ENCODE data around the gene L1TD1.
"Not testable (repeated sequence)": the region's sequence is repeated elsewhere in the genome, so short reads cannot be mapped to it uniquely, and the experiment has no call there.

L1TD1 gene, protein sequence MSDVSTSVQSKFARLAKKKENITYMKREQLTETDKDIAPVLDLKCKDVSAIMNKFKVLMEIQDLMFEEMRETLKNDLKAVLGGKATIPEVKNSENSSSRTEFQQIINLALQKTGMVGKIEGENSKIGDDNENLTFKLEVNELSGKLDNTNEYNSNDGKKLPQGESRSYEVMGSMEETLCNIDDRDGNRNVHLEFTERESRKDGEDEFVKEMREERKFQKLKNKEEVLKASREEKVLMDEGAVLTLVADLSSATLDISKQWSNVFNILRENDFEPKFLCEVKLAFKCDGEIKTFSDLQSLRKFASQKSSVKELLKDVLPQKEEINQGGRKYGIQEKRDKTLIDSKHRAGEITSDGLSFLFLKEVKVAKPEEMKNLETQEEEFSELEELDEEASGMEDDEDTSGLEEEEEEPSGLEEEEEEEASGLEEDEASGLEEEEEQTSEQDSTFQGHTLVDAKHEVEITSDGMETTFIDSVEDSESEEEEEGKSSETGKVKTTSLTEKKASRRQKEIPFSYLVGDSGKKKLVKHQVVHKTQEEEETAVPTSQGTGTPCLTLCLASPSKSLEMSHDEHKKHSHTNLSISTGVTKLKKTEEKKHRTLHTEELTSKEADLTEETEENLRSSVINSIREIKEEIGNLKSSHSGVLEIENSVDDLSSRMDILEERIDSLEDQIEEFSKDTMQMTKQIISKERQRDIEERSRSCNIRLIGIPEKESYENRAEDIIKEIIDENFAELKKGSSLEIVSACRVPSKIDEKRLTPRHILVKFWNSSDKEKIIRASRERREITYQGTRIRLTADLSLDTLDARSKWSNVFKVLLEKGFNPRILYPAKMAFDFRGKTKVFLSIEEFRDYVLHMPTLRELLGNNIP

DNA sequence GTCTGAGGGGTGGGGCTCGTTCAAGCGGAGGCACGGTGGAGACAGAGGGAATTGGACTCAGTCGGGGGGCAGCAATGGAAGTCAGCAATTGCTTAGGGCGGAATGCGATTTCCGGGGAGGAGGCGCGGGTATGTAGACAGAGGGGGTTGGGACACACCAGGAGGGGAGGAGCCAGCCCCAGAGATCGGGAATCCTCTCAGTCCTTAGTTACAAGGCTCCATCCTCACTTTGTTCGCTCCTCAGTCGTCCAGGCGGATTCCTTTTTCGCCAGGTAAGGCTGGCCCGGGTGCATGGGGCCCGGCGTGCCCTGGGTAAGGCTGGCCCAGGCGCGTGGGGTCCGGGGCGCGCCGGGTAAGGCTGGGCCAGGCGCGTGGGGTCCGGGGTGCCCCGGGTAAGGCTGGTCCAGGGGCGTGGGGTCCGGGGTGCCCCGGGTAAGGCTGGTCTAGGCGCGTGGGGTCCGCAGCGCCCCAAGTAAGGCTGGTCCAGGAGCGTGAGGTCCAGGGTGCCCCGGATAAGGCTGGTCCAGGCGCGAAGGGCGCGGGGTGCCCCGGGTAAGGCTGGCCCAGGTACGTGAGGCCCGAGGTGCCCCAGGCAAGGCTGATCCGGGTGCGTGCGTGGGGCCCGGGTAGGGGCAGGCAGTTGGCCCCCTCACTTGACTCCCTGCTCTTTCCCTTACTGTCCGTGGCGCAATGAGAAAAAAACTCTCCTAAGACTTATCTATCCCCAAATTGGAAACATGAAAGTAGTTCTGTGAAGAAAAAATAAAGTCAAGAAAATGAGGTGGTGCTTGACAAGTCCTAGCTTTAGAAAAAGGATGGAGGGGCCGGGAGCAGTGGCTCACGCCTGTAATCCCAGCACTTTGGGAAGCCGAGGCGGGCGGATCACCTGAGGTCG is at the start of gene L1TD1:
Gene L1TD1 (plus strand): TSS at position 199 of the 894 bp plus-strand sequence. CDS start 11,780 bp downstream, outside the sequence.
- no peak for DNase-seq (ENCODE audit: low spot score)

GRCh38 chr1:62159940-62160348 is 34.7 kb upstream of the L1TD1 start:
- no peak for DNase-seq (ENCODE audit: low spot score)

DNA sequence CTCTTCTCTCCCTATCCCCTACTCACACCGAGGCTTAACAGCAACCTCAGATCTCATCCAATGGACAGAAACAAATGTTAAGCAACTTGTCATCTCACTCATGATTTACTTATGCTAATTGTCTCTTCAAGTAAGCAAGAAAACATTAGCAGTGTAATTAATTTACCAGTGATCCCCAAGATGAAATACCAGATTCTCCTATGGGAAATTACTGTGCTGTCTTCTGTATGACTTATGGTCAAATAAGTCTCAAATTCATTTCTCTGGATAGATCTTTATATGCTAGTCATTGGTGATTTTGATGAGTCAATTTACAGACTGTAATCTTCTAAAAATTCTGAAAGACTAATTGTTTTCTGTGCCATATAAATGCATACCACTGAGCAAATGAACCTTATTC is 32.9 kb upstream of the L1TD1 start:
- no peak for DNase-seq (ENCODE audit: low spot score)

- not testable (repeated sequence) for DNase-seq (ENCODE audit: low spot score)
These were observed 24.3 kb upstream of the L1TD1 start for GRCh38 chr1:62170380-62170779.

DNA sequence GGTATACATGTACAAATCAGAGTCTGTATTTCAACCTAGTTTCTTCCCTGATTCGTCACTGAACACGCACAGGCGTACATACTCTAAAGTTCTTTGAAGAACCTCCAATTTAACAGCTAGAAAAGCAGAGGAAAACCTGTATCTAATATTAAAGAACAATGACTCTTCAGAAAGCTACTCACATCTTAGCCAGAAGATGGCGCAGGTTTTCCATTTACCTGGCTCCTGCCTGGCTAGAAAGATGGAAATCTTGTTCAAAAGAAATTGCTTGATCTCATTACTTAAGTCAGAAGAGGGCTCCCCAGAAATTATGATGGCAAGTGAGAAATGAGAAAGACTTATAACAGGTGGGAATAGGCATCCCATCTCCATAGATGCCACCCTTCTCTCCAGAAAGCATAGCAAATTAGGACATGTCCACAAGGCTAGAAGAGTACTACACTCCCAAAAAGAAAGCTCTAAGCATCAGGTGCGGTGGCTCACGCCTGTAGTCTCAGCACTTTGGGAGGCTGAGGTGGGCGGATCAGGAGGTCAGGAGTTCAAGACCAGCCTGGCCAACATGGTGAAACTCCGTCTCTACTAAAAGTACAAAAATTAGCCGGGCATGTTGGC is 19.0 kb upstream of the L1TD1 start:
- peak; percentile 33 for DNase-seq (ENCODE audit: low spot score)

DNA sequence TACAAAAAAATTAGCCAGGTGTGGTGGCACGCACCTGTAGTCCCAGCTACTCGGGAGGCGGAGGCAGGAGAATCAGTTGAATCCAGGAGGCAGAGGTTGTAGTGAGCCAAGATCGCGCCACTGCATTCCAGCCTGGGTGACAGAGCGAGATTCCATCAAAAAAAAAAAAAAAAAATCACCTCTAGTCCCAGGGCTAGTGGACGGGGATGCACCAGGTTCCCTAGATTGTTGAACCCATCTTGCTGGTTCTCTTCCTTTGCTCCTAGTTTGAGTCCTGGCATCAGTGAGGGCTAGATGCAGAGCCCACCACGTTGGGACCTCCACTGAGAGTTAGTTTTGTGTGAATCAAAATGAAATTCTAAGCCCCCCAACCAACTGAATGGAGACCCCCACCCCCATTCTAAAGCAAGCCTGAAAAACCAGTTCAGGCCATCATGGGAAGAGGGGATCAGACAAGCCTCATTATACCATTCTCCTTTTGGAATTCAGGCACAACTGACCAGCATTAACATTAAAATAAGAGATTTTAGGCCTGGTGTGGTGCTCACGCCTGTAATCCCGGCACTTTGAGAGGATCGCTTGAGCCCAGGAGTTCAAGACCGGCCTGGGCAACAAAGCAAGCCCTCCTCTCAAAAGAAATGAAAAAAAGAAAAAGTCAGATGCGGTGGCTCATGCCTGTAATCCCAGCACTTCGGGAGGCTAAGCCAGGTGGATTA is 17.9 kb upstream of the L1TD1 start:
- no peak for DNase-seq (ENCODE audit: low spot score)

- DNase-seq (ENCODE audit: low spot score): no peak
These were observed 17.0 kb upstream of the L1TD1 start for GRCh38 chr1:62177621-62178020.

GRCh38 chr1:62178372-62178771 is 16.3 kb upstream of the L1TD1 start:
- DNase-seq (ENCODE audit: low spot score): no peak

DNA sequence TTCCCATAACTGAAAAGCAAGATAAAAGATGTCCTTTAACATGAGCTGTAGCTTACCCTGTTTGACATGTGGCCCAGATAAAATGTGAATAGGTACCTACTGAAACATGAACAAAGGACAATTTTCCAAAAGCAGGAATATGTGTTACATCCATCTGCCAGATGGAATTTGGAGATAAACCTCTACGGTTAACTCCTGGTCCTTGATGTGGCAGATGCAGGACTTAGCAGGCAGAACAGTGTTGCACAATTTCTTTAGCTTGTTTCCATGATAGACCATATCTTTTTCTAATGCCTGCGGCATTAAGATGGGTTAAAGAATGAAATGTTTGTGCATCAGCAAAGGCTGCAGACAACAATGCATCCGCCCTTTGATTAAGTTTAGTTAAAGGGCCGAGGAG is 14.6 kb upstream of the L1TD1 start:
- DNase-seq (ENCODE audit: low spot score): not testable (repeated sequence)

- DNase-seq (ENCODE audit: low spot score): no peak
These were observed 14.0 kb upstream of the L1TD1 start for GRCh38 chr1:62180639-62181038.

GRCh38 chr1:62181532-62181931 is 13.1 kb upstream of the L1TD1 start:
- DNase-seq (ENCODE audit: low spot score): no peak

- DNase-seq (ENCODE audit: low spot score): not testable (repeated sequence)
These were observed 12.5 kb upstream of the L1TD1 start for GRCh38 chr1:62182157-62182556.

DNA sequence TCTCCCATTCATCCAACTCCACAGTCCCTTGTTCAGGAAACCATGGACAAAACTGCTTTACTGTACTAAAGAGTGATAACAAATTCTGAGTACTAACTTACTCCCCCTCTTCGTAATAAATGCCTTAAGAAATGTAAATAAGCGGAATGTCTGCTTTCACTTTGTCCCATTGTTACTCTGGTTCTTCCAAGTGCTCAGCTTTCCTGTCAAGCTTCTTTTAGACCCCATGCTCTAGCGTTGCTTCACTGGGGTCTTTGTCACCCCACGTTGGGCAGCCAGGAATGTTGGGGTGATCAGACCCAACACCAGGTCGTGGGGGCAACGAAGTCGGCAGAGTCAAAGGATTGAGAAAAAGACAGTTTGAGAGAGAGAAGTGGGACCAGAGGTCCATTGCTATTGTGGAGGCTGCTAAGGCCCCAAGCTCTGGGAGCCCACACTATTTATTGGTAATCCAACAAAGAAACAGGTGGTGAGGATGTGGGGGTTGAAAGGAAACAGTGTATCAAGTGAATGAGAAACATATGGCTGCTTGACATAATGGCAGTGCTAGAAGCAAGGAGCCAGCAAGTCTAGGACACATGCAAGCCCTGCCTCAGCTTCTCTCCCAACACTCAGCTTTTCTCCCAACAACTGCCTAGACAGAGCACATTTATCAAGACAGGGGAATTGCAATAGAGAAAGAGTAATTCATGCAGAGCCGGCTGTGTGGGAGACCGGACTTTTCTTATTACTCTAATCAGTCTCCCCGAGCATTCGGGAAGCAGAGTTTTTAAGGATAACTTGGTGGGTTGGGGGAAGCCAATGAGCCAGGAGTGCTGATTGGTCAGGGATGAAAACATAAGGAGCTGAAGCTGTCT is 11.3 kb upstream of the L1TD1 start:
- DNase-seq (ENCODE audit: low spot score): not testable (repeated sequence)

DNA sequence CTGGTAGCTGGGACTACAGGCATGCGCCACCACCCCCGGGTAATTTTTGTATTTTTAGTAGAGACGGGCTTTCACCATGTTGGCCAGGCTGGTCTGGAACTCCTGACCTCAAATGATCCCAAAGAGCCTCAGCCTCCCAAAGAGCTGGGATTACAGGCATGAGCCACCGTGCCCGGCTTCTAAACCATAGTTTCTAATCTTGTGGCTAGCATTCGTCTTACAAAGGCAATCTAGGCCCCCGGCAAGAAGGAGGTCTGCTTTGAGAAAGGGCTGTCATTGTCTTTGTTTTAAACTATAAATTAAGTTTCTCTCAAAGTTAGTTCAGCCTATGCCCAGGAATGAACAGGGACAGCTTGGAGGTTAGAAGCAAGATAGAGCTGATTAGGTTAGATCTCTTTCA is 10.3 kb upstream of the L1TD1 start:
- DNase-seq (ENCODE audit: low spot score): no peak

GRCh38 chr1:62185233-62185632 is 9.4 kb upstream of the L1TD1 start:
- not testable (repeated sequence) for DNase-seq (ENCODE audit: low spot score)

GRCh38 chr1:62185677-62186076 is 9.0 kb upstream of the L1TD1 start:
- no peak for DNase-seq (ENCODE audit: low spot score)

DNA sequence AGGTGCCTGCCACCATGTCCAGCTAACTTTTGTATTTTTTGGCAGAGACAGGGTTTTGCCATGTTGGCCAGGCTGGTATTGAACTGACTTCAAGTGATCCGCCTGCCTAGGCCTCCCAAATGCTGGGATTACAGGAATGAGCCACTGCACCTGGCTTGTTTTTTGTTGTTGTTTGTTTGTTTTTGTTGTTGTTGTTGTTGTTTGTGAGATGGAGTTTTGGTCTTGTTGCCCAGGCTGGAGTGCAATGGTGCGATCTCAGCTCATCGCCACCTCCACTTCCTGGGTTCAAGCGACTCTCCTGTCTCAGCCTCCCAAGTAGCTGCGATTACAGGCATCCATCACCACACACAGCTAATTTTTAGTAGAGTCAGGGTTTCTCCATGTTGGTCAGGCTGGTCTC is 7.1 kb upstream of the L1TD1 start:
- DNase-seq (ENCODE audit: low spot score): no peak

DNA sequence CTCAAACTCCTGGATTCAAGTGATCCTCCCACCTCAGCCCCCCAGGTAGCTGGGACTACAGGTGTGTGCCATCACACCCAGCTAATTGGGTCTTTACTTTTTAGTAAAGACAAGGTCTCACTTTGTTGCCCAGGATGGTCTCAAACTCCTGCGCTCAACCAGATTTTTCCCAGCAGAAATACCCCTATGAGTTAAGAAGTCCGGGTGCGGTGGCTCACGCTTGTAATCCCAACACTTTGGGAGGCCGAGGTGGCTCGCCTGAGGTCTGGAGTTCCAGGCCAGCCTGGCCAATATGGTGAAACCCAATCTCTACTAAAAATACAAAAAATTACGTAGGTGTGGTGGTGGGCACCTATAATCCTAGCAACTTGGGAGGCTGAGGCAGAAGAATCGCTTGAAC is 6.5 kb upstream of the L1TD1 start:
- no peak for DNase-seq (ENCODE audit: low spot score)

- DNase-seq (ENCODE audit: low spot score): no peak
These were observed 1.5 kb downstream of the L1TD1 start for GRCh38 chr1:62196086-62196690.

Data from activated CD4-positive, alpha-beta T cell treated with anti-CD3 and anti-CD28 coated beads, Interleukin-2, Interleukin-4, amounts not matched to agents 100 ng/mL and 50 ng/mL, durations not matched to agents 16 hours and 8 hours (primary cell).